SK-N-SH (cell line): ENCODE data around the gene MYH11.

Source experiments
- FOSL2 ChIP-seq: IDR thresholded peaks from 2 replicates; pipeline ENCODE4 v1.4.0; 2012; ENCODE audit warnings: low read depth, mild to moderate bottlenecking, moderate library complexity, borderline replicate concordance
- GATA2 ChIP-seq: sonication (generic); formaldehyde crosslinking; IDR thresholded peaks from 2 replicates; pipeline ENCODE4 v1.5.0; 2020; ENCODE audit warnings: mild to moderate bottlenecking, missing genetic modification reagents
- JUND ChIP-seq: IDR thresholded peaks from 2 replicates; pipeline ENCODE4 v1.4.0; 2012
- NFIC ChIP-seq: IDR thresholded peaks from 2 replicates; pipeline ENCODE4 v1.4.0; 2012; ENCODE audit warnings: borderline replicate concordance
- POLR2AphosphoS5 ChIP-seq: IDR thresholded peaks from 2 replicates; pipeline ENCODE4 v1.6.1; 2012; ENCODE audit warnings: low read depth, low read length
- RAD21 ChIP-seq: IDR thresholded peaks from 2 replicates; pipeline ENCODE4 v1.6.1; 2012; ENCODE audit warnings: mild to moderate bottlenecking, low read length
- RCOR1 ChIP-seq: fragments of 150-350 bp; IDR thresholded peaks from 2 replicates; pipeline ENCODE4 v1.6.1; 2017; ENCODE audit warnings: antibody characterized with exemption, low read length
- SIN3A ChIP-seq: IDR thresholded peaks from 2 replicates; pipeline ENCODE4 v1.6.1; 2012; ENCODE audit warnings: low read depth, mild to moderate bottlenecking, low read length, moderate library complexity, borderline replicate concordance
- TF ChIP-seq, protein P1 (sequence below): fragments of 200-600 bp; sonication (generic); IDR thresholded peaks from 2 replicates; pipeline ENCODE4 v1.6.1; 2017; ENCODE audit warnings: antibody characterized with exemption, mild to moderate bottlenecking, moderate library complexity
- TF ChIP-seq, protein P2 (sequence below): IDR thresholded peaks from 2 replicates; pipeline ENCODE4; 2012
- TF ChIP-seq, protein P3 (sequence below): IDR thresholded peaks from 2 replicates; pipeline ENCODE4 v1.4.0; 2012; ENCODE audit warnings: low read depth
- TF ChIP-seq, protein P4 (sequence below): IDR thresholded peaks from 2 replicates; pipeline ENCODE4 v1.6.1; 2012; ENCODE audit warnings: mild to moderate bottlenecking, low read depth, low read length, moderate library complexity

DNA sequence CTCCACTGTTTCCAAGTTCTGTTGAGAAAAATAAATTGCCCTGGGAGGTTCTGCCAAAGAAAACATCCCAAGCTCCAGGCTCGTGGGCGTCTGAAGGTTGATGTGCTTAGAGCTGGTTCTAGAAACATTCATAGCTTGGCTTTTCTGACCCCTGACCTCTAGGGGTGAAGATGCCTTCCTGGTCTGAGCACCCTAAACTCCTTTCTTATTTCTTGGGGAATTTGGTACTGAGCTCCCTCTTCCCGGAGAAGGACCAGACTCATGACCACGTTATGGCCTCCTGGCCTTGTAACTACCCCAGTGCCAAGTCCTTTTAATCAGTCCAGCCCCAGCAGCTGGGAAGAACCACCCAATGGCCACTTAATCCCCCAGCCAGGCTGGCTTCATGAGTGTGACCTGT is 66.4 kb downstream of the MYH11 start:
- TF ChIP-seq, protein P1, sequence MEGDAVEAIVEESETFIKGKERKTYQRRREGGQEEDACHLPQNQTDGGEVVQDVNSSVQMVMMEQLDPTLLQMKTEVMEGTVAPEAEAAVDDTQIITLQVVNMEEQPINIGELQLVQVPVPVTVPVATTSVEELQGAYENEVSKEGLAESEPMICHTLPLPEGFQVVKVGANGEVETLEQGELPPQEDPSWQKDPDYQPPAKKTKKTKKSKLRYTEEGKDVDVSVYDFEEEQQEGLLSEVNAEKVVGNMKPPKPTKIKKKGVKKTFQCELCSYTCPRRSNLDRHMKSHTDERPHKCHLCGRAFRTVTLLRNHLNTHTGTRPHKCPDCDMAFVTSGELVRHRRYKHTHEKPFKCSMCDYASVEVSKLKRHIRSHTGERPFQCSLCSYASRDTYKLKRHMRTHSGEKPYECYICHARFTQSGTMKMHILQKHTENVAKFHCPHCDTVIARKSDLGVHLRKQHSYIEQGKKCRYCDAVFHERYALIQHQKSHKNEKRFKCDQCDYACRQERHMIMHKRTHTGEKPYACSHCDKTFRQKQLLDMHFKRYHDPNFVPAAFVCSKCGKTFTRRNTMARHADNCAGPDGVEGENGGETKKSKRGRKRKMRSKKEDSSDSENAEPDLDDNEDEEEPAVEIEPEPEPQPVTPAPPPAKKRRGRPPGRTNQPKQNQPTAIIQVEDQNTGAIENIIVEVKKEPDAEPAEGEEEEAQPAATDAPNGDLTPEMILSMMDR, result no peak
- TF ChIP-seq NFIC, result no peak
- TF ChIP-seq, protein P2, sequence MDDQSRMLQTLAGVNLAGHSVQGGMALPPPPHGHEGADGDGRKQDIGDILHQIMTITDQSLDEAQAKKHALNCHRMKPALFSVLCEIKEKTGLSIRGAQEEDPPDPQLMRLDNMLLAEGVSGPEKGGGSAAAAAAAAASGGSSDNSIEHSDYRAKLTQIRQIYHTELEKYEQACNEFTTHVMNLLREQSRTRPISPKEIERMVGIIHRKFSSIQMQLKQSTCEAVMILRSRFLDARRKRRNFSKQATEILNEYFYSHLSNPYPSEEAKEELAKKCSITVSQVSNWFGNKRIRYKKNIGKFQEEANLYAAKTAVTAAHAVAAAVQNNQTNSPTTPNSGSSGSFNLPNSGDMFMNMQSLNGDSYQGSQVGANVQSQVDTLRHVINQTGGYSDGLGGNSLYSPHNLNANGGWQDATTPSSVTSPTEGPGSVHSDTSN, result no peak
- TF ChIP-seq JUND, result no peak
- TF ChIP-seq RAD21, result no peak
- TF ChIP-seq, protein P3, sequence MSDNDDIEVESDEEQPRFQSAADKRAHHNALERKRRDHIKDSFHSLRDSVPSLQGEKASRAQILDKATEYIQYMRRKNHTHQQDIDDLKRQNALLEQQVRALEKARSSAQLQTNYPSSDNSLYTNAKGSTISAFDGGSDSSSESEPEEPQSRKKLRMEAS, result no peak
- no peak for TF ChIP-seq FOSL2
- no peak for TF ChIP-seq POLR2AphosphoS5
- TF ChIP-seq SIN3A, result no peak
- no peak for TF ChIP-seq RCOR1
- TF ChIP-seq GATA2 (CRISPR knock-in tag), result no peak
- TF ChIP-seq, protein P4, sequence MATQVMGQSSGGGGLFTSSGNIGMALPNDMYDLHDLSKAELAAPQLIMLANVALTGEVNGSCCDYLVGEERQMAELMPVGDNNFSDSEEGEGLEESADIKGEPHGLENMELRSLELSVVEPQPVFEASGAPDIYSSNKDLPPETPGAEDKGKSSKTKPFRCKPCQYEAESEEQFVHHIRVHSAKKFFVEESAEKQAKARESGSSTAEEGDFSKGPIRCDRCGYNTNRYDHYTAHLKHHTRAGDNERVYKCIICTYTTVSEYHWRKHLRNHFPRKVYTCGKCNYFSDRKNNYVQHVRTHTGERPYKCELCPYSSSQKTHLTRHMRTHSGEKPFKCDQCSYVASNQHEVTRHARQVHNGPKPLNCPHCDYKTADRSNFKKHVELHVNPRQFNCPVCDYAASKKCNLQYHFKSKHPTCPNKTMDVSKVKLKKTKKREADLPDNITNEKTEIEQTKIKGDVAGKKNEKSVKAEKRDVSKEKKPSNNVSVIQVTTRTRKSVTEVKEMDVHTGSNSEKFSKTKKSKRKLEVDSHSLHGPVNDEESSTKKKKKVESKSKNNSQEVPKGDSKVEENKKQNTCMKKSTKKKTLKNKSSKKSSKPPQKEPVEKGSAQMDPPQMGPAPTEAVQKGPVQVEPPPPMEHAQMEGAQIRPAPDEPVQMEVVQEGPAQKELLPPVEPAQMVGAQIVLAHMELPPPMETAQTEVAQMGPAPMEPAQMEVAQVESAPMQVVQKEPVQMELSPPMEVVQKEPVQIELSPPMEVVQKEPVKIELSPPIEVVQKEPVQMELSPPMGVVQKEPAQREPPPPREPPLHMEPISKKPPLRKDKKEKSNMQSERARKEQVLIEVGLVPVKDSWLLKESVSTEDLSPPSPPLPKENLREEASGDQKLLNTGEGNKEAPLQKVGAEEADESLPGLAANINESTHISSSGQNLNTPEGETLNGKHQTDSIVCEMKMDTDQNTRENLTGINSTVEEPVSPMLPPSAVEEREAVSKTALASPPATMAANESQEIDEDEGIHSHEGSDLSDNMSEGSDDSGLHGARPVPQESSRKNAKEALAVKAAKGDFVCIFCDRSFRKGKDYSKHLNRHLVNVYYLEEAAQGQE, result no peak
